IPS DF 6.9 (cell line): ENCODE measurements around the gene HTD2.

Experiments used
- DNase-seq: peaks from one replicate; pipeline ENCODE4 v3.0.0-alpha.2; 2013; ENCODE audit warnings: low read depth, low spot score
- H3K27ac ChIP-seq: one replicate; pipeline ENCODE4 v1.5.1; 2013; ENCODE audit warnings: low read length, control low read depth
- H3K27me3 ChIP-seq: 2 replicates; pipeline ENCODE4 v1.6.1; 2013; ENCODE audit warnings: mild to moderate bottlenecking, low read length; ENCODE audit not compliant: control insufficient read depth, insufficient read depth
- H3K36me3 ChIP-seq: 2 replicates; pipeline ENCODE4 v1.6.1; 2013; ENCODE audit warnings: low read length; ENCODE audit not compliant: control insufficient read depth, insufficient read depth
- H3K4me1 ChIP-seq: 2 replicates; pipeline ENCODE4 v1.6.1; 2013; ENCODE audit warnings: low read length; ENCODE audit not compliant: control insufficient read depth, insufficient read depth
- H3K4me3 ChIP-seq: 2 replicates; pipeline ENCODE4 v1.5.1; 2013; ENCODE audit warnings: mild to moderate bottlenecking, low read length
- H3K9me3 ChIP-seq: 2 replicates; pipeline ENCODE4 v1.6.1; 2013; ENCODE audit warnings: low read length, inconsistent platforms; ENCODE audit not compliant: control insufficient read depth, insufficient read depth
- WGBS: extraction: QIAGEN DNeasy Blood & Tissue Kit; methylation state at CpG from one replicate; pipeline ENCODE4 v1.1.7; 2013; ENCODE audit warnings: mixed read lengths, missing lambda C conversion rate; ENCODE audit not compliant: insufficient read length, insufficient coverage; 5-methylcytosine and 5-hydroxymethylcytosine counted together

The HTD2 gene

DNA sequence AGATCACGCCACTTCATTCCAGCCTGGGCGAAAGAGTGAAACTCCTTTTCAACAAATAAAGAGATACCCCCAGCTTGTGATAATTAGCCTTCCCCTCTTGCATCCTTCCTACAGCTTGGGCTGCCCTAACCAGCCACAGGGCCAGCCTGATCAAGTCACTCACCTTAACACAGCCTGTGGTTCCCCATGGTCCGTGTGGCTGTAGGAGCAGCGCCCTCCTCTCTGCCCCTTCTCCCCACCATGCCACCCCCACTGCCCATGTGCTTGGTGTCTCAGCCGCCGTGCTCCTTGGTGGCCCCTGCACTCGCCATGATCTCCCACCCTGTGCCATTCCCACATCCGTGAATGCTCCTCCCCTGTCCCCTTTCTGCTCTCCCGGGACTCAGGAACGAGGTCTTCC is 13.5 kb upstream of the HTD2 start:
- DNase-seq = no peak
- Histone ChIP-seq H3K27ac (no peak overlapping the region), H3K27me3 (no peaks in the 10 kb centered on the region), H3K9me3 (no peaks in the 10 kb centered on the region), H3K4me3 (no peak overlapping the region), H3K4me1 (no peaks in the 10 kb centered on the region), H3K36me3 (no peaks in the 10 kb centered on the region)
- no CpG with 5 or more reads among the region's 10 CpGs for WGBS

DNA sequence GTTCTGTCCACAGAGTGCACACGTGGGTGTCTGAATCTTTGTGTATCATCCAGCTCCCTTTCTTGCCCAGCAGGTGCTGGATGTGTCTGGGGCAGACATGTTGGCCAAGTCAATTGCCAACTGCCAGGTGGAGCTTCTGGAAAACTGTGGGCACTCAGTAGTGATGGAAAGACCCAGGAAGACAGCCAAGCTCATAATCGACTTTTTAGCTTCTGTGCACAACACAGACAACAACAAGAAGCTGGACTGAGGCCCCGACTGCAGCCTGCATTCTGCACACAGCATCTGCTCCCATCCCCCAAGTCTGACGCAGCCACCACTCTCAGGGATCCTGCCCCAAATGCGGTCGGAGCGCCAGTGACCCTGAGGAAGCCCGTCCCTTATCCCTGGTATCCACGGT is 12.8 kb upstream of the HTD2 start:
- no peaks in the 10 kb centered on the region for H3K4me1 ChIP-seq
- no peak for DNase-seq
- H3K27me3 ChIP-seq = no peaks in the 10 kb centered on the region
- no peaks in the 10 kb centered on the region for H3K36me3 ChIP-seq
- no peak overlapping the region for H3K4me3 ChIP-seq
- WGBS = no CpG with 5 or more reads among the region's 9 CpGs
- no peak overlapping the region for H3K27ac ChIP-seq
- no peaks in the 10 kb centered on the region for H3K9me3 ChIP-seq

DNA sequence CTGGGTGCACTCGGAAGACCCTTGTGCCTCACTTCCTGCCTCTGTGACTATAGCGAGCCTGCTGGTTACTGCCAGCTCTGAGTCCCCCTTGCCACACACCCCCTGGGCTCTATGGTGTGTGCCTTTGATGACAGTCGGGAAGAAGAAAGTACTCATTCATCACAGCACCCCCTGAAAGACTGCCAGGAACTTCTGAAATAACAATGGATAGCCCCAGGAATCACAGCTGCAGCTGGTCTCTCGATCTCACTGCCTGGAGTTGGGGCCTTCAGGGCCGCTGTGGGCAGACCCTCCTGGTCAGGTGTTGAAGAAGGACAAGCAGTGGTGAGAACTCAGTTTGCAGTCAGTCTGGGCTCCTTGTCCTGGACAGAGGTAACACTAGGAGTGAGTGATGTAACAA is 10.1 kb upstream of the HTD2 start:
- H3K36me3 ChIP-seq = no peaks in the 10 kb centered on the region
- DNase-seq = no peak
- H3K4me1 ChIP-seq = peaks cover 2% of the 10 kb centered on the region
- no peak overlapping the region for H3K4me3 ChIP-seq
- no CpG with 5 or more reads among the region's 5 CpGs for WGBS
- H3K9me3 ChIP-seq = no peaks in the 10 kb centered on the region
- H3K27me3 ChIP-seq = no peaks in the 10 kb centered on the region
- no peak overlapping the region for H3K27ac ChIP-seq

DNA sequence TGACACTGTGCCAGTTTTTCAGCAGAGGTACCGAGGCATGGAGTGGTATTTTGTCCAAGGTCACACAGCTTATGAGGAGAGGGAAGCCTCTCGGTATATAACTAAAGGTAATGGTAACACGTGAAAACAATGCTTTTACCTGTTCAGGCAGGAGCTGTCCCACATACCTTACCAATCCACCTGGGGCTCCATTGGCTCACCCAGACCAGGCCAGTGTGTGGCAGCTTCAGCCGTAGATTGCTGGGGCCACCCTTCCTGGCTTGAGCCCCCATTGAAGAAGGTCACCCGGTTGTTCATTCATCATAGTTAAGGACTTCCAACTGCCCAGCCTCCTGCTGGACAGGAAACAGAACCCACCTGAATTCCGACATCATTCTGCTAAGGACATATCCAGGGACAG is 9.5 kb upstream of the HTD2 start:
- Histone ChIP-seq H3K4me3 (no peak overlapping the region), H3K27ac (no peak overlapping the region), H3K4me1 (peaks cover 2% of the 10 kb centered on the region), H3K36me3 (no peaks in the 10 kb centered on the region), H3K9me3 (no peaks in the 10 kb centered on the region), H3K27me3 (no peaks in the 10 kb centered on the region)
- no CpG with 5 or more reads among the region's 6 CpGs for WGBS
- DNase-seq = no peak

DNA sequence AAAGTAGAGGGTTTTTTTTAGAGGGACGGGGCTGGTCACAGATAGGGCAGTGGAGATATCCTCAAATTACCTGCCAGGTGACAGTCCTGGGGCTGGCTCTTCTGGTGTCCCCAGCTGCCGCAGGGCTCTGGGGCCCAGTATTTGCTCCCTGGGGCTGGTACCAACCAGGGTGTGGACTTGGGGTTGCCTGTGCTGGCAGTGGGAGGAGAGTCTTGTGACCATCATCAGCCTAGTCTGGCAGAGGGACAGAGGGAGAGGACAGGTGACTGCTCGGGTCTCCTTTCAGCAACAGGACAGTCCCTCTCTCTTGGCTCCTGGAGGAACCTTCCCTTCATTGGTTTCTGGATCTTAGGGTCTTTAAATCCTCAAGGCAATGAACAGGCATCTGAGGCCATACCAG is 8.1 kb upstream of the HTD2 start:
- no peaks in the 10 kb centered on the region for H3K9me3 ChIP-seq
- H3K27me3 ChIP-seq = no peaks in the 10 kb centered on the region
- H3K36me3 ChIP-seq = no peaks in the 10 kb centered on the region
- no CpG with 5 or more reads among the region's 3 CpGs for WGBS
- H3K4me3 ChIP-seq = no peak overlapping the region
- DNase-seq = no peak
- no peak overlapping the region for H3K27ac ChIP-seq
- peaks cover 2% of the 10 kb centered on the region for H3K4me1 ChIP-seq

DNA sequence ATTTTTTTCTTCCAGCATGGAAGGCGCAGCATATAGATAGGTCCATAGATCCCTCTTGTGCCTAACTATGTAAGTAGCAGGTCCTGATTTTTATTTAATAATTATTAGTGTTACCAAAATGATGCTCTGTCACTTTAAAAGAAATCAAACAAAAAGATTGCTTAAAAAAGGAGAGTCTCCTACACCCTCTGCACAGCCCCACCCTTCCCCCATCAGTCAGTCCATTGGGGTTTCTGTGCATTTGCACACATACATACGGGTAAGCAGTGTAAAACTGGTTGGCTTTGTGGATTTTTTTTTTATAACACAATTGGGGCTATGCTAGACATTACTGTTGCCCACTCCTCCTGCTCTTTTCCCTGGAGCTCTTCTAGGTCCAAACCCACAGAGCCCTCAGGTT is 7.2 kb upstream of the HTD2 start:
- no peak overlapping the region for H3K27ac ChIP-seq

DNA sequence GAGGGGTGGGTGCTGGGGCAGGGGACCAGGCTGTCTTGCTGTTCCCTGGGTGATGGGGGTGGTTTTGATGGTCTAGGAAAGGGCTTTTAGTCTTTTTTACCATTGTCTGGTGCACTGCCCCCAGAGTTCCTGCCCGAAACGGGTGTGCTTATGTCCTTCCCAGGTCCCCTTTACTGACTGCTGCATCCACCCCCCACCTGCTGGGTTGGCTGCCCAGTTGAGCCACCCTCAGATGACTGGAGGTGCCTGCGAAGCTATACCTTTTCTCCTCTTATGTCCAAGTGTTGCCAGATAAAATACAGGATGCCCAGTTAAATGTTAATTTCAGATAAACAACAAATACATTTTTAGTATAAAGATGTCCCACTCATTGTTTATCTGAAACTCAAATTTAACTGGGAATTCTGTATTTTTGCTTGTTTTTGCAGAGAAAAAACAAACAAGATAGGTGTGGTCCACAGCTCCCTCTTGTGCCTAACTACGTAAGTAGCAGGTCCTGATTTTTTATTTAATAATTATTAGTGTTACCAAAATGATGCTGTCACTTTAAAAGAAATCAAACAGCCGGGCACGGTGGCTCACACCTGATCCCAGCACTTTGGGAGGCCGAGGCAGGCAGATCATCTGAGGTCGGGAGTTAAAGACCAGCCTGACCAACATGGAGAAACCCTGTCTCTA is 6.3 kb upstream of the HTD2 start:
- no peak for DNase-seq

More for the DNA sequence above, 7.2 kb upstream of the HTD2 start:
- DNase-seq = no peak
- no peaks in the 10 kb centered on the region for H3K27me3 ChIP-seq
- no peaks in the 10 kb centered on the region for H3K9me3 ChIP-seq
- WGBS = no CpG with 5 or more reads among the region's 2 CpGs
- H3K4me3 ChIP-seq = no peak overlapping the region
- H3K4me1 ChIP-seq = peaks cover 2% of the 10 kb centered on the region
- H3K36me3 ChIP-seq = no peaks in the 10 kb centered on the region

DNA sequence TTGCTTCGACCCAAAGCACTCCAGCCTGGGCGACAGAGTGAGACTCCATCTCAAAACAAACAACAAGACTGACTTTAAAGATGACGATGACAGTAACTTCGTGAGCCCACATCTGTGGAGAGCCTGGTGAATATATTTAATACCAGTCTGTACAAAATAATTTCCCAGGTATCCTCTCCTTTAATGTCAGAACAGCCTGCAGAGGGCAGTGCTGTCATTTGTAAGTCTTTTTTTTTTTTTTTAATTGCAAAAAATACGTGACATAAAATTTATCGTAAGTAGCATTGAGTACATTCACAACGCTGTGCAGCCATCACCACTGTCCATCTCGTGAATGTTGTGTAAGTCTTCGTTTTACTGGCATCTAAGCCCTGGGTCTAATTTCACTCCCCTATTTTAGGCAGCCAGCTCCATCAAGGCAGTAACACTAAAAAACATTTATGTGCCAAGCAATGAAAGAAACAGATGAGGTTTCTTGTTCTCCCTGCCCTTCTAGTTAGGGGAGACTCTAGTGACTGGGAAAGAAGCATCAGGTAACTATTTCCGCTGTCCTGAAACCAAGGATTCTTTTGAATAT is 1.4 kb downstream of the HTD2 start:
- Histone ChIP-seq H3K9me3 (no peaks in the 10 kb centered on the region), H3K27ac (no peak overlapping the region), H3K4me1 (no peaks in the 10 kb centered on the region), H3K4me3 (no peak overlapping the region), H3K36me3 (peaks cover 6% of the 10 kb centered on the region; the same call in 1 of the 2 replicates), H3K27me3 (no peaks in the 10 kb centered on the region)
- no CpG with 5 or more reads among the region's 10 CpGs for WGBS
- DNase-seq = no peak

More for the DNA sequence above, 6.3 kb upstream of the HTD2 start:
- no CpG with 5 or more reads among the region's 8 CpGs for WGBS
- no peak overlapping the region for H3K4me3 ChIP-seq
- no peaks in the 10 kb centered on the region for H3K9me3 ChIP-seq
- H3K36me3 ChIP-seq = no peaks in the 10 kb centered on the region
- peaks cover 2% of the 10 kb centered on the region for H3K4me1 ChIP-seq
- H3K27ac ChIP-seq = no peak overlapping the region
- H3K27me3 ChIP-seq = no peaks in the 10 kb centered on the region

DNA sequence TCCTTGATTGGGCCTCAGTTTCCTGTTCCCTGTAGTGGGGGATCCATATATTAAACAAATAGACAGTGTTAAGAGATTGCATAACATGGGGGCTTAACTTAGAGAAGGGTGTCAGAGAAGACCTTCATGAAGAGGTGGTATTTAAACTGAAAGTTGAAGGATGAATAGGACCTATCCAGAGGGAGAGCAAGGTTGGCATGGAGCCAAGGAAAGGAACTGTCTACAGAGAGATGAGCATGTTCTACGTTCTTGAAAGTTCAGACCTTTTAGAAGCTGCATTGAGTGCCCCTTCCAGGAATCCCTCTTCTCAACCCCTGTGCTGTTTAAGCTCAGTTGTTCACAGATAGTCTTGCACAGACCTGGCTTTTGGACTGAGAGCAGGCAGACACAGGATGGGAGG is 2.4 kb downstream of the HTD2 start:
- H3K36me3 ChIP-seq = peaks cover 10% of the 10 kb centered on the region; the same call in 1 of the 2 replicates
- no peak for DNase-seq
- no peaks in the 10 kb centered on the region for H3K9me3 ChIP-seq
- H3K27ac ChIP-seq = no peak overlapping the region
- no peaks in the 10 kb centered on the region for H3K4me1 ChIP-seq
- H3K4me3 ChIP-seq = no peak overlapping the region
- no peaks in the 10 kb centered on the region for H3K27me3 ChIP-seq
- WGBS = no CpG with 5 or more reads among the region's 1 CpG

DNA sequence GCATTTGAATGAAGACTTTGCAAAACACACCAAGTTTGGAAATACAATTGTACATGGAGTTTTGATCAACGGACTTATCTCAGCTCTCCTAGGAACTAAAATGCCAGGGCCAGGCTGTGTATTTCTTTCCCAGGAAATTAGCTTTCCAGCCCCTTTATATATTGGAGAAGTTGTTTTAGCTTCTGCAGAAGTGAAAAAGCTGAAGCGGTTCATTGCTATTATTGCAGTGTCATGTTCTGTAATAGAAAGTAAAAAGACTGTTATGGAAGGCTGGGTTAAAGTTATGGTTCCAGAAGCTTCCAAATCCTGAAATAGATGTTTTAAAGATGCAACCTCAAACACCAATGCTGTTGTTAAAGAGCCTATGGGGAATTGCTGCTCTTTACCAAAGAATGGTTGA is 11.5 kb downstream of the HTD2 start:
- Histone ChIP-seq H3K27me3 (no peaks in the 10 kb centered on the region), H3K9me3 (no peaks in the 10 kb centered on the region), H3K27ac (no peak overlapping the region), H3K36me3 (peaks cover 10% of the 10 kb centered on the region; the same call in 1 of the 2 replicates), H3K4me1 (peaks cover 4% of the 10 kb centered on the region; the same call in 1 of the 2 replicates), H3K4me3 (no peak overlapping the region)
- whole genome bisulfite sequencing = no CpG with 5 or more reads among the region's 2 CpGs
- DNase-seq = no peak

DNA sequence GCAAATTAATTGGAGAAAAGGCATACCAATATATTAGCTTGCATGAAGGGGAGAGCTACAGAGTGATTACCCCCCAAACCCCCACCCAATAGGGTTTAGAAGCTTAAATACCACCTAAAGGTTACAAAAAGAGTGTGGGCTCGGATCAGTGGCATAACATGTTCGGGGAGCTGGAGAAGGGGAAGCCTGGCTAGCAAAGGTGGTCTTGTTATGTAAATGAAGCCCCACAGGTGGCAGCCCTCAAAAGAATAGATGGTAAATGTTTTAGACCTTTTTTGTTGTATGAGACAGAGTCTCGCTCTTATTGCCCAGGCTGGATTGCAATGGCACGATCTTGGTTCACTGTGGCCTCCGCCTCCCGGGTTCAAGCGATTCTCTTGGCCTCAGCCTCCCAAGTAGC is 15.5 kb downstream of the HTD2 start:
- Histone ChIP-seq H3K27me3 (no peaks in the 10 kb centered on the region), H3K36me3 (no peaks in the 10 kb centered on the region; the same call in 1 of the 2 replicates), H3K4me1 (peaks cover 4% of the 10 kb centered on the region; the same call in 1 of the 2 replicates), H3K4me3 (no peak overlapping the region), H3K9me3 (no peaks in the 10 kb centered on the region), H3K27ac (no peak overlapping the region)
- peak; percentile 55 for DNase-seq
- no CpG with 5 or more reads among the region's 7 CpGs for WGBS
